GM18517 (cell line): ENCODE measurements around the gene VIPR1.
"Not testable (repeated sequence)": the region's sequence is repeated elsewhere in the genome, so short reads cannot be mapped to it uniquely, and the experiment has no call there.

Experiments
- ATAC-seq: cut with Tn5 transposase; IDR thresholded peaks from one replicate; pipeline ENCODE4 v1.9.1; 2021; ENCODE audit warnings: mild to moderate bottlenecking, moderate library complexity; ENCODE audit not compliant: unreplicated experiment

The VIPR1 gene

GRCh38 chr3:42530073-42530472 lies 27.6 kb downstream of the VIPR1 start:
- no peak for ATAC-seq

- no peak for ATAC-seq
Observed at GRCh38 chr3:42531470-42531869, 29.0 kb downstream of the VIPR1 start.

DNA sequence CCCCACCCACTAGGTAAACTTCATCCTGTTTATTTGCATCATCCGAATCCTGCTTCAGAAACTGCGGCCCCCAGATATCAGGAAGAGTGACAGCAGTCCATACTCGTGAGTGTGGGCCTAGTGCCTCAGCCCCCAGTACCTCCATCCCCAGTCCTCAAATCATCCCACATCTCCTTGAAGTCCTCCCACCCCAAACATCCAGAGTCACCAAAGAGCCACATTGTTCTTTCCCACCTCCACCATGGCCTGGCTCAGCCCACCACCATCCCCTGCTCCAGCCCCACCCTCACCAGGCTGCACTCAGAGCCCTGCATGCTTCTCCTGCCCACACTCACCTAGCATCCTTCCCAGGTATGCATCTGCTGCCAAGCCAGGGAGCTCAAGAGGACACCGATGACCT lies 29.8 kb downstream of the VIPR1 start:
- no peak for ATAC-seq

GRCh38 chr3:42533161-42533897 lies 30.9 kb downstream of the VIPR1 start:
- ATAC-seq, result no peak

GRCh38 chr3:42535981-42536784 lies 33.7 kb downstream of the VIPR1 start:
- no peak for ATAC-seq

GRCh38 chr3:42537350-42537749 lies 34.9 kb downstream of the VIPR1 start:
- no peak for ATAC-seq

GRCh38 chr3:42539871-42540714 lies 37.6 kb downstream of the VIPR1 start:
- peak; percentile 70 for ATAC-seq

- no peak for ATAC-seq
Observed at GRCh38 chr3:42541079-42541478, 38.6 kb downstream of the VIPR1 start.

DNA sequence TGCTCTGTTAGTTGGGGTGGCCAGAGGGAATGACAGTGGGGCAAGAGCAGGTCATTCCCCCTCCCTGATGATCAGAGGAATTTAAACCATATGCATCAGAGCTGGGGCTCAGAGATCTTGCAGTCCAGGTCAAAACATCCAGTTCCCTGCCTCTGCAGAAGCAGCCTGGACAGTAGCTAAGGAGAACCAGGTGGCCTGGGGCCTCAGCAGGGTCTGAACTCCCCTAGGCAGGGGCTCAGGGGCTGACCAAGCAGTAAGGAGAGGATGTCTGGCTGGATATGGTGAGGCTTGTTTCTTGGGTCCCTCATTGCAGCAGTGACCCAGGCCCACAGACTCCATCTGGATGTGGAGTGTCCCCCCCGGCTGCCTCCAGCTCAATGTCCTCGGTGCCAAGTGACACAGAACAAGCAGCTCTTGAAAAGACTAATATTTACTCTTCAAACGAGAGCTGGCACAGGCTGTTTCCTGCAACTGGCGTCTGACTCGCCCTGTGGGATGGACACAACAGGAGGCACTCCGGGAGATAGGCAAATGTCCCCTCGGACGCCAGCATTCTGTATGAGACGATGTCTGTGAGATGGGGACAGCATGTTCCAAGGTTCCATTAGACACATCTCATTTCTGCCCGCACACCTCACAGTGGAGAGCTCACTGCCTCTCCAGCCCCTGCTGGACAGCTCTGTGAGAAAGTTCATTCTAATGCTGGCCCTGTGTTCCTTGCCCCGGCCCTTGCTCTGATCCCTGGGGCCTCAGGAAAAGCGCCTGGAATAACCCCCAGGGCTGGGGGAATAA lies 42.2 kb downstream of the VIPR1 start:
- ATAC-seq, result no peak

- ATAC-seq, result no peak
Observed at GRCh38 chr3:42545284-42545900, 42.9 kb downstream of the VIPR1 start.

- ATAC-seq, result no peak
Observed at GRCh38 chr3:42546691-42547213, 44.3 kb downstream of the VIPR1 start.

DNA sequence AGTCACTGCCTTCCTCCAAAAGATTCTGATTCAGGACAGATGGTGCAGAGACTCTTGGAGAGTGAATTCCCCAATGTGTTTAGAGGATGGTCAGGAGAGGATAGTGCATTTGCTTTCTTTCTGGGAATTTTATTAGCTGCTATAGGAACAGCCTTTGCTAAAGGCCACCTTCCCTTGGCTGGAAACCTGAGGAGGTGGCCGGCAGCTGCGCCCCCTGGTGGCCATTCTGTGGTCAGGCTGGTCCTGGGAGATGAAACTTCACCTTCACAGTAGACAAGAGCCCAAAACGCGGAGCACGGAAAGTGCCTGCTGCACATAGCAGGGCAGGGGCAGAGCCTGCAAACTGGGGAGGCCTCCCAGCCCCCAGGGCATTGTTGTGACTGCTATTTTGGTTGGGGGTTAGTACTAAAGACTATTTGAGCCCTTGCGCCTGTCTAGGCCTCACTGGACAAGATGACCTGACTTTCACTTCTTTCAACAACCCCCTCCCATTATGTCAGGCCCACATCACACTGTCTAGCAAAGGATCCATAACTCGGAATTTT lies 45.0 kb downstream of the VIPR1 start:
- peak; percentile 56 for ATAC-seq

DNA sequence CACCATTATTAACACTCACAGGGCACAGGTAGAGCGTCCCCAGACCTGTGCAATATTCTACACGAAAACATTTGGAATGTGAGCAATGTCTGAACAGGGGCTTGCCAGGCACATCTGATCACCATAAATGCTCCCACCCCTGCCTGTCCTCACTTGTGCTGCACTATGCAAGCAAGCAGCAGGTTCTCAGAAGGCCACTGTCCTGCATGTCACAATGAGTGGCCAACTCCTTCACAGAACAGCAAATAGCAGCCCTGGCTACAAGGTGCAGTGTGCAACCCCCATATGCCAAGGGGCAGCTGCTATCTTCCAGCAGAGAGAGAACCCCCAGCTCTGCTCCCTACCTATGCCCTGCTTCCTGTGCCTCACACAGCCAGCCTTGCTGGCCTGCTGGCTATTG lies 46.7 kb downstream of the VIPR1 start:
- no peak for ATAC-seq

DNA sequence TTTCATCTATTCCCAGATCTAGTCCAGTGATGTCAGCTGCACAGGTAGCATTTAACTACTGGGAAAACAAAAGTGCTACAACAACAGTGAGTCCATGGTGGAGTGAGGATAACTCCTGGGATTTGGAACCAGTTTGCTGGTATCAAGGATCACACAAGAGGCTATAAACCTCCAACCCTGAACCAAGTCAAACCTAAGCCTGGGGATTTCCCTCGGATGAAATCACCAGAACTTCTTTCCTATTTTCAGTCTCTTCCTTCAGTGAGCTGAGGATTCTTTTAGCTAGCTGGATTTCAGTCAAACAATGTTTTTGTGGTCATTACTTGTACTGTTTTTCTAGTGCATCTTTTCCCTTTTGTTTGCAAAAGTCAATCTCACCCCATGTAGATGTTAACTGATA lies 47.8 kb downstream of the VIPR1 start:
- ATAC-seq, result no peak

- ATAC-seq, result no peak
Observed at GRCh38 chr3:42552830-42553229, 50.4 kb downstream of the VIPR1 start.

- ATAC-seq, result peak; percentile 70
Observed at GRCh38 chr3:42556089-42556632, 53.7 kb downstream of the VIPR1 start.

GRCh38 chr3:42556817-42557216 lies 54.4 kb downstream of the VIPR1 start:
- not testable (repeated sequence) for ATAC-seq

DNA sequence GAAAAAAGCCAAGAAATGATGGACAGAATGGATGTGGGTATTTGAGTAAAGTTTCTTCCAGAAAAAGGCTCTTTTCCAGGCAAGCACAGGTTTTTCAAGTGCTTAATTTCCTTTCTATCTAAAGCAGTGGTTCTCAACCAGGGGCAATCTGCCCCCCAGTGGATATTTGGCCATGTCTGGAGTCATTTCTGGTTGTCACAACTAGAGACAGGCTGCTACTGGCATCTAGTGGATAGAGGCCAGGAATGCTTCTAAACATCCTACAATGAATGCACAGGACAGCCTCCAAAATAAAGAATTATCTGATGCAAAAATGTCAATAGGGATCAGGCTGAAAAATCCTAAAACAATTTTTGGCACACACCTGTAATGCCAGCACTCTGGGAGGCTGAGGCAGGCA lies 55.4 kb downstream of the VIPR1 start:
- ATAC-seq, result no peak
